Renal pelvis (tissue), 4 donors: Measurements from ENCODE around the gene RGS7. TPM values are rescaled to one million over a fixed set of nuclear protein-coding genes. Genes with fewer than 3 reads are reported as not detected.
A peak's percentile ranks its signal among the peaks of the same experiment; 100 is the strongest.
"Not testable (repeated sequence)": the region's sequence is repeated elsewhere in the genome, so short reads cannot be mapped to it uniquely, and the experiment has no call there.

ENCODE experiments used
- DNase-seq: peaks from one replicate; pipeline ENCODE4 v3.0.0-alpha.2; 2013
- polyA plus RNA-seq, 3 donors: library from polyadenylated mRNA; unstranded; fragments of 120-200 nt; gene quantifications; one replicate each; pipeline ENCODE4 v1.2.1, GENCODE V29; 2013; ENCODE audit not compliant: insufficient read length in 3 of 3

The RGS7 gene
- polyA plus RNA-seq, 3 donors = 4.4 to 4.9 (median 4.6) TPM

DNA sequence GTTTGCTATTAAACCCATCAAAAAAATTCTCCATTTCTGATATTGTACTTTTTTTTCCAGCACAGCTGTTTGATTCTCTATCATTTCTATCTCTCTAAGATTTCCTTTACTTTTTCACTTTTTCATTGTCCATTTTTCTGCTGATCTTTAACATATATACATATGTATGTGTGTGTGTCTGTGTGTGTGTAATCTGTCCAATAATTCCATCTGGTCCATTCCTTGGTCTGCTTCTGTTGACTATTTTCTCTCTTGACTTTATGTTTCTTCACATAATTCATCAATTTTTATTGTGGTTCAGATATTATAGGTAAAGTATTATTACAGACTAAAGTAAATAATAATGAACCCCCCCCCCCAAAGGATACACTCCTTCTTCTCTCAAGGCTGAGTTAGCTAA lies 84.2 kb downstream of the RGS7 start:
- DNase-seq = no peak

DNA sequence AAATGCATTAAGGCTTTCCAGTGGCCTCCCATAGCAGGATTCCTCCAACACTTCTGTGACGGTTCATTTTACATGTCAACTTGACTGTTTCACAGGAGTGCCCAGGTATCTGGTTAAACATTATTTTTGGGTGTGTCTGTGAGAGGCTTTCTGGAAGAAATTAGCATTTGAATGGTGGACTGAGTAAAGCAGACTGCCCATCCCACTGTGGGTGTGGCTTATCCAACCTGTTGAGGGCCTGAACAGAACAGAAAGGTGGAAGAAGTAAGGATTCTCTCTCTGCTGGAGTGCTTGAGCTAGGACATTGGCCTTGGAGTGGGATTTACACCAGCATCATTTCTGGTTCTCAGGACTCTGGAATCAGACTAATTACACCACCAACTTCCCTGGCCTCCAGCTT lies 85.6 kb downstream of the RGS7 start:
- DNase-seq = no peak

DNA sequence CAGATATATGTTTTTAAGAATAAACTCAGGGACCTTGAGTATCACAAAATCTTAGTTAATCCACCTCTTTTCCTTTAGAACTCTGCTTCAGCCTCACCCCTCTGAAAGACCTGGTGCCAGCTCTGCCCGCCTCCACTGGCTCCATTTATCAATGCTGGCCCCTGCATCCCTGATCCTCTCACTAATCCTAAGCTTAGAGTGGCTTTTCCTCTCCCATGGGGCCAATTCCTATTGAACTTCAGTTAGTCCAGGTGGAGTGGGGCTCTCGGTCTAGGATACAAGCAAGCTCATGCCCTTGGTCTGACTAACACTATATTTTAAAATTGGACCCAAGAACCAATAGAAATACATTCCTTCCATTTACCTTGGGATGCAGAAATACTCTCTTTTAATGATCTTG lies 87.0 kb downstream of the RGS7 start:
- DNase-seq = no peak

DNA sequence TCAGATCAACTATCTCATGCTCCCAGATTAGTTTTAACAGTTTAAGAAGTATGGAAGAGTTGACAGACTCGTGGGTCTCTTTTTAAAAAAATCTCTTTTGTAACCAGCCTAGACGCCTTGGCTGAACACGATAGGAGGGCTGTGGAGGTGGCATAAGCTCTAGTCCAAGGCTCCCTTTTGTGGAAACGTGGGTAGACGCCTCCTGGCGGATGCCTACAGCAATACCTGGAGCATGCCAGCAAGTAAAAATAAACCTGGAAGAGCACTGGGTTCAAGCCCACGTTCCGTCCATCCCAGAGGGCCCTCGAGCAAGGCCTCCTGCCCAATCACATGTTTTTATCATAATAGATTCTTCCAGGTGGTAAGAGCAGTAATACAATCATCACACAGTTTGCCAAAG lies 87.9 kb downstream of the RGS7 start:
- DNase-seq = no peak

DNA sequence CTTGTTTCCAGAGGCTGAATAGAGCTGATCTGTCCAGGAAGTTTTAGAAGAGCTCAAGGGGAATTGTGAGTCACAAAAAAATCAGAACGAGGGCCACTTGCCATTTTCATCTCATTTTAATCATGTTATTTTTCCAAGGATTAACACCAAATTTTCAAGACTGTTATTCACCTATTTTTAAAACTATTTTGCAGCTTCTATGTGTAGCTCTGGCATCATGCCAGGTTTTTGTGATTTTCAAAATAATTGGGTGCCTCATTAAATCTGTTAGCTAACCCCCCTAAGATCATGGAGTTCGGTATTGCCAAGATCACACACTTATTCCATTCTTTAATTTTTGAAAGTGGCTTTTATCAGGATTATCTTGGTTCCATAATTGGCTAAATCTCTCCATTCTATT lies 90.9 kb downstream of the RGS7 start:
- DNase-seq = no peak

DNA sequence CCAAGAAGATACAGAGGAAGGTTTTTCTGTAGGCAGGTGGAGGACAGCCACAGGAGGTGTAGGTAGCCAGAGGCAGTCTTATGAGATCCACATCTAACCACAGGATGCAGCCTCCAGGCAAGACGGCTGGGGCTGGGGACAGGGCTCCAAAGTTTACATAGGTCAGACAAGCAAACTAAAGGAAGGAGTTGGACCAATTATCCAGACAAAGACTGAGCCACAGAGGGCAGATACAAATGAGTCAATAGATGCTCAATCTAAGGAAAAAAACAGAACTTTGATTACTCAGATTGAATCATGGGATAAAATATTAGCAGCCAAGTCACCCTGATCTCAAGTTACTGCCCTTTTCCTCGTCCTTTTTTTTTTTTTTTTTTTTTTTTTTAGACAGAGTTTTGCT lies 91.6 kb downstream of the RGS7 start:
- DNase-seq = no peak

DNA sequence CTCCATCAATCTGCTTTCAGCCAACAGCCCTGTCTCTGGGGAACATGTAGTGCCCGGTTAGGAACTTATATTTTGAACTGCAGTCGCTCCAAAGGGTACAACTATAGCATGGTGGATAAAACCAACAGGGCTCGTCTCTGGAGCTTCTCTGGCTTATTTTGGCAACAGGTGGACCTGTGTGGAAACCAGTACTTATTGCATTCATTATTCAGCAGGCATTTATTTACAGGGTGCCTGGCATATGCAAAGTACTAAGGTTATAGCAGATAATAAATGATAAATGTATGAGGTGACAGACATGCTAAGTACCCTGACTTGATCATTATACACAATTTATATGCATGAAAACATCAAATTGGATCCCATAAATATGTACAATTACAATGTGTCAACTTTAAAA lies 93.7 kb downstream of the RGS7 start:
- DNase-seq = no peak

DNA sequence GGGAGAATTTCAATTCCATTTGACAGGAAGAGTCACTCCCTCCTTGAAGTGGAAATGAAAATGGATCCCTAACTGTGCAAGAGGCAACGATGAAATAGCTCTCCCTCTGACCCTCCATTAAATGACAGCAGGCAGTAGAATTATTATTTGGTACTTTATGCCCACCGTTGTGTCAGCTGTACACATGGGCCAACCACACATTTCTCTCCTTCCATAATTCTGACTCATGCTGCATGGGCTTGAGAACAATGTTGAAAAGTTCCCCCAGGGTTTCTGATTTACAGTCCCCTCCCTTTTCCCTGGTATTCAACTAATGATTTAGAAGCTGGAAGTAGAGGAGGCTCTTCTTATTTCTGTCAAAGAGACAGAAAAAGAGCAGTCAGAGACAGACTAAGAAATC lies 103.5 kb downstream of the RGS7 start:
- DNase-seq = no peak

DNA sequence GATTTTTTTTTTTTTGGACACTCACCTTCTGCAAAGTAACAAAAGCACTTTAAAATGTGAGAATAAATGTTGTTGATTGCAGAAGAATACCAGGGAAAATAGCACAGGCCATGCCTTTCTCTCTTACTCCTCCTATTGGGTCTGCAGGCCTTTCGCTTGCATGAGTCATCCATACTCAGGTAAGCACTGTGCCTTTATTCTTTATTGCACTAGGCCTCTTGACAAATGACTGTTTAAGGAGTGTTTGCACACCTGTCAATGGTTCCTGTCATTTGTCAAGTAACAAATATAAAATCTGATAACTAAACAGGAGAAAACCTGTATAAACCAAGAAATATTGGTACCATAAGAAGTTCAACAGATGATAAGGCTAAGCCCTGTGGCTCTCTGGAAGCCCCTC lies 106.5 kb downstream of the RGS7 start:
- no peak for DNase-seq

DNA sequence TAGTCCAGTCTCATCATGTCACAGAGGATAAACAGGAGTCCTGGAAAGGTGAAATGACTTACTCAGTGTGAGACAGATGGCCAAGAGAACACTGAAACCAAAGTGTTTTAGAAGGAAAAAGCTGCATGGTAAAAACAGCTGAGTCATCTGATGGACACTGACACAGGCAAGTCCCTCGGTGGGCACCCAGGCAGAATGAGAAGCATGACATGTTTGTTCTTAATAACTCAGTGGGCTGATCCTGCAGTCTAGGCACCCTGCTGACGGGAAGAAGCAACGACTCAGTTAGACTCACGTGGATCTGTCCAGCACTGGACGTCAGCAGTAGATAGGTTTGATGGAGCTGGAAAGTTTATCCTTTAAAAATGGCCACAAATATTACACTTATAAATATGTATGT lies 116.9 kb downstream of the RGS7 start:
- DNase-seq = no peak

DNA sequence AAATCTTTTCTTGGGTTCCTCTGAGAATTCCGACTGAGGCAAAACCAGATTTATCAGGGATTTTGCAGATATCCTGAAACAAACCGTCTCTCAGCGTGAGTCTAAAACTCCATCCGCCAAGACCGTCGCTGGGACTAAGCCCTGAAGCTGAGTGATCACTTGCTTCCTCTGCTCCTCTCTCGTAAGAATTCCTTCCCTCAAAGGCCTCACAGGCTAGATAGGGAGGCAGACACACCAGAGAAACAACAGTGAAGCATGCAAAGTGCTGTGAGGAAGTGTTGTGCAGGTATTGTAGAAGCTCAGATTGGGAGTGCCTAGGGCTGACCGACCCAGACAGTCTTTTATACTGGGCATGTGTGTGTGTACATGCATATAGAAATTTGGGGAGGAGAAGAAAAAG lies 119.1 kb downstream of the RGS7 start:
- no peak for DNase-seq

DNA sequence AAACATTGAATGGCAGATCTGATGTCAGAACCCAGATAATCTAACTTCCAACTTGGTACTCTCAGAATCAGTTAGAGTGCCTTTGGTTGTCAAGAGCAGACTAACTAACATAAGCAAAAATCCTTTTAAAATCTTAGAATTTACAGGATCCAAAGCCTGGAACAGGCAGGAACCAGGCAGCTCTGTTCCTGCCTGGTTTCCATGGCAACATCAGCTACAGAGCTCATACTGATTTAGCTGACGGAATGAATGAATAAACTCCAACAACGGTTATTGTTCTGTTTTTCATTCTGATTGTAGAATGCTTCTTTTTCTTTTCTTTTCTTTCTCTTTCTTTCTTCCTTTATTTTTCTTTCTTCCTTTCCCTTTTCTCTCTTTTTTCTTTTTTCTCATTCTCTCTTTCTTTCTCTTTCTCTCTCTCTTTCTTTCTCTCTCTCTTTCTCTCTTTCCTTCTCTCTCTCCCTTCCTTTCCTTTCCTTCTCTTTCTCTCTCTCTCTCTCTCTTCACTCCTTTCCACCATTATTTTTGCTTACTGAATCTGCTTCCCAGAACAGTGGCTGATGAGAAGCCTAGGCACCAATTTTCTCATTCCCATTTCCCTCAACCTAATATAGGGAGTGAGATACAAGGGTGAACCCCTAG lies 121.6 kb downstream of the RGS7 start:
- peak; percentile 39 for DNase-seq

DNA sequence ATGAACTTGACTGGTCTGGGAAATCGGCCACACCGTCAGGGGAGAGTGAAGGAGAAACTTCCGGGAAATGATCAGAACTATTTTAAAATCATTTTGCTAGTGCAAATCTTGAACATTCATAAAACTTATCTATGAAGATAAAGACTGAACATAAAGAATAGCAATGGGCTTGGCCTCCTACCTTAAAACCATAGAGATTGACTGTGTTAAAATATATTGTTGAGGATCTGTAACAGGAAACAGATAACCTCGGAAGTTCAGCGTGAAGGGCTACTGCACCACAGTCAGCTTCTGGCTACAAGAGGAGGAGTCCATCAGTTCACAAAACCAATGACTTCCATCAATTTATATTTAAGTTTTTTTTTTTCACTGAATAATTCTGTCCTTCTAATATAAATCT lies 127.3 kb downstream of the RGS7 start:
- DNase-seq = no peak

DNA sequence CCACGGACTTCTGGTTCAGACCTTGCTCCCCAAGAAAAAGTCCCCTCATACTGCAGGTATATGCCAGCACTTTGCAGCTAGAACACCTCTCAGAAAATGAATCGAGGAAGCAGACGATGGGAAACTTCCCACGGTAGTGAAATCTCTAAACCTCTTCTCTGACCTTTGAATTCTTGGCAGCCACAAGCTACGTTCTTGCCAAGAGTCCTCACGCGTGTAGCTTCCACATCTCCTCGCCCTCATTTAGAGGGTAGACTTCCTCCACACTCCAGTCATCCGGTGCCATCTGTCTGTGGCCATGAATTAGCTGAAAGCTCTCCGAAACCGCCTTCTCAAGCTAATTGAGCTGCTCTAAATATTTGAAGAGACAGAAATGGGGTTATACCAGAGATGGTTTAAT lies 127.8 kb downstream of the RGS7 start:
- no peak for DNase-seq

DNA sequence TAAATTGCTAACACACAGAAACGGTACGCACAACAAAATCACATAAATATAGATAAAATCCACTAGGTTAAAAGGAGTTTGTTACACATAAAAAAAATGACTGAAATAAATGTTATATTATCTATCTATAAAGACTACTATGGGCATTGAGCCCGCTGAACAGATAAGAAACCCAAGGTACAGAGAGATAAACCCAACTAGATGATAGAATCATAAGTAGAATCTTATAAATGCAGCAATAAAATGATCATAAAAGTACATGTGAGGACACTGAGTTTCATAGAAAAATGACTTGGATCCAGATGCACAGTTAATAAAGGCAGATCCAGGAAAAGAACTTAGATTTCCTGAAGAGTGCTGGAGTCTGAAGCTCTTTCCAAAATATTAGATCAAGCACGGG lies 128.7 kb downstream of the RGS7 start:
- DNase-seq = no peak

DNA sequence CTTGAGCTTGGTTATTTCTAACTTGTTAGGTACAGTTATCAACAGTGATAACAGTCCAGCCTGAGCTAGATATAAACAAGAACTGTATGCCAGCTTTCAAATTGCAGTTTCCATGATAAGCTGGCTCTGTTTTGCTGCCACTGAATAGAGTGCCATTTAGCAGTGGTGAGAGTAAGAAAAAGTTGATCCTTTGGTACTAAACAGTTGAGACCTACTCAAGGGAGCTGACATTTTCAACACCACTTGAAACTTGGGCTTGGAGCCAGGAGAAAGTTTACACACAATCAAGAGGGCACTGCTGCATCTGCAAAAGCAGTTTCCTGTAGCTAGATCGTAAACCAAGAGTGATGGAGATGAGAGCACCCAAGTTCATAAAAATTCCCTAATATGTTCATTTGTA lies 131.3 kb downstream of the RGS7 start:
- DNase-seq = no peak

DNA sequence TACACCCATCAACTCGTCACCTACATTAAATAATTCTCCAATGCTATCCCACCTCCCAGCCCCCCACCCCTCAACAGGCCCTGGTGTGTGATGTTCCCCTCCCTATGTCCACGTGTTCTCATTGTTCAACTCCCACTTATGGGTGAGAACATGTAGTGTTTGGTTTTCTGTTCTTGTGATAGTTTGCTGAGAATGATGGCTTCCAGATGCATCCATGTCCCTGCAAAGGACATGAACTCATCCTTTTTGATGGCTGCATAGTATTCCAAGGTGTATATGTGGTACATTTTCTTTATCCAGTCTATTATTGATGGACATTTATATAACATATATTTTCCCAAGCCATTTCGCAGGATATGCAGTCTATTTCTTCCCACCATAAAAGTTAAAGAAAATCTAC lies 132.8 kb downstream of the RGS7 start:
- DNase-seq = not testable (repeated sequence)

DNA sequence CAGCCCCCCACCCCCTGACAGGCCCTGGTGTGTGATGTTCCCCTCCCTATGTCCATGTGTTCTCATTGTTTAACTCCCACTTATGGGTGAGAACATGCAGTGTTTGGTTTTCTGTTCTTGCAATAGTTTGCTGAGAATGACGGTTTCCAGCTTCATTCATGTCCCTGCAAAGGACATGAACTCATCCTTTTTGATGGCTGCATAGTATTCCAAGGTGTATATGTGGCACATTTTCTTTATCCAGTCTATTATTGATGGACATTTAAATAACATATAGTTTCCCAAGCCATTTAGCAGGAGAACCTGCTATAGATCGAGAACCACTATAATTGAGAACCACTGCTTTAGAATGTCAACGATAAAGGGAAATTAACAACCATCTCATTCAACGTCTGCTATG lies 134.2 kb downstream of the RGS7 start:
- DNase-seq = not testable (repeated sequence)

DNA sequence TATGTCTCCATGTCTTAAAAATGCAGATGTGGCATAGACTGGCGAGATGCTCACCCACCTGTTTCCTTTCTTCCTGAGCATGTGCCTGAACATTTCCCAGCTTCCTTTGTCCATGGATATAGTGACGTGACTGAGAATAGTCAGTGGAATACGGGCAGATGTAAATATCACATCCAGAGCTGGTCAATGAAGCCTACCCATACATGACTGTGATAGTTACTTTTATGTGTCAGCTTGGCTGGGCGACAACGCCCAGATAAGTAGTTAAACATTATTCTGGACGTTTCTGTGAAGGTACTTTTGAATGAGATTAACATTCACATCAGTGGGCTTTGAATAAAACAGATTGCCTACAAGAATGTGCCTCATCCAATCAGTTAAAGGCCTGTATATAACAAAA lies 135.7 kb downstream of the RGS7 start:
- DNase-seq = no peak

DNA sequence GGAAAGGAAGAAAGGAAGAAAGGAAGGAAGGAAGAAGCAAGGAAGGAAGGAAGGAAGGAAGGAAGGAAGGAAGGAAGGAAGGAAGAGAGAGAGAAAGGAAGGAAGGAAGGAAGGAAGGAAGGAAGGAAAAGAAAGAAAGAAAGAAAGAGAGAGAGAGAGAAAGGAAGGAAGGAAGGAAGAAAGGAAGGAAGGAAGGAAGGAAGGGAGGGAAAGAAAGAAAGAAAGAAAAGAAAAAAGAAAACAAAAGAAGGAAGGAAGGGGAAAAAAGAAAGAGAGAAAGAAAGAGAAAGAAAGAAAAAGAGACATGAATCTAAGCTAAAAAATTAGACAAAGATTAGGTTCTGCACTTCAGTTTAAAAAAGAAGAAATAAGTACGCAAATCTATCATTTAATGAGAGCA lies 136.1 kb downstream of the RGS7 start:
- DNase-seq = not testable (repeated sequence)

DNA sequence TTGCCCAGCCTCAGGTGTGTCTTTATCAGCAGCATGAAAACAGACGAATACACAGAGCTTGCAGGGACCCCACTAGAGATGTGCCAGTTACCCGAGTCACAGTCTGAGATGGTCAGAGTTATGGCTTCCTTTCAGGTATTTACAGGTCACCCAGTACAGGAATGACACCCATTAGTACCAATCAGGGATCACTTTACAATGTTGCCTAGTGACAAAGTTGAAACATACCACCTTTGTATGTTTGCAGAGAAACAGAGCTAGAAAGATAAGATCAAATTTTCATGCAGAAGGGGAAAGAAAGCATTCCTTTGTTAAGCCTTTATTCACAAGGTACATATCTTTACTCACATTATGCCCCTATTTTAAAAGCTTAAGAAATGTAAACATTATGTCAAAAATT lies 137.6 kb downstream of the RGS7 start:
- no peak for DNase-seq

DNA sequence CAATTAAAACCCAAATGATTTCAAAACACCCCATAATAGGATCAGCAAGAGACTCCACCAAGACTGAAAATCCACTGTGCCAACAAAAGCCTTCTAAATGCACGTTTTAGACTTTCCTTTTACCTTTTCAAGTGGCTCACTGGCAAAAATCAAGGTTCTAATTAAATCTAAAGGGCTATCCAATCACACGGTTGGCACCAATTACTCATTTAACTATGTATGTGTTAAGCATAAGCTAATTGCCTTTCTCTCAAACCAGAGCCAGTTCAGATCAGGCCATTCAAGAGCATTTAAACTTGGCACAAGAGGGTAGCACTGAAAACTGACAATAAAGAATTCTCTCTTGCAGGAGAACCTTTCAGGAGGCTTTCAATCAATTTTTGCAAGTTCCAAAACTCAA lies 139.5 kb downstream of the RGS7 start:
- DNase-seq = no peak

DNA sequence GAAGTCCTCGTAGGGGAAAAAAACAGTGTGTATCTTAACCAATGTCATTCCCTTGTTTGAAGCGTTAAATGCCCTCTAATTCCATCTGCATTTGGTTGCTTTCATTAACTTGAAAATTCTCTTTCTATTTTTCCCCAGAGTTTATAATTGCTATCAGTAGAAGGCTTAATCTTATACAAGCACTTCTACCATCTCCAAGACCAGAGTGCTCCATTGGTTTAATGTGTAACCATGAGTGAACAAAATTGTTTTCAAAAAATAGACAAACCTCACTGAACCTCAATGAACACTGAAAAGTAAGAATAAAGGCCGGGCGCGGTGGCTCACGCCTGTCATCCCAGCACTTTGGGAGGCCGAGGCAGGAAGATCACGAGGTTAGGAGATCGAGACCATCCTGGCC lies 141.3 kb downstream of the RGS7 start:
- no peak for DNase-seq

DNA sequence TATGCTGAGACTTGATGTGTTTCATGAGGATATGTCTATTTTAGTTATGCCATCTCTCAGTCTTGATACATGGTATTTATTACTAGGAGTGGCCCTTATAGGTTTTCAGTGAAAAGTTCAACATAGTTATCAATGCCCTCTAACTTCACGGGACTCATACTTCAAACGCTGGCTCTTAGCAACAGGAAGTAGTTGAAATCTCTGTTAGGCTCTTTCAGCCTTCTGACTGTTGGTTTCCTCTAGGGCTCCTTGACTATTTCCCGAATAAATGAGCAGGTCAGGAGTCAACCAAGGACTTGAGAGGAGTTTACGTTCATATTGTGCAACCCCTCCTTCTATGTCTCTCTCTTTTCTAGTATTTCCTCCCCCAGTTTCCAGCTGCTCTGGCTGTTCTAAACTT lies 141.8 kb downstream of the RGS7 start:
- DNase-seq = no peak

DNA sequence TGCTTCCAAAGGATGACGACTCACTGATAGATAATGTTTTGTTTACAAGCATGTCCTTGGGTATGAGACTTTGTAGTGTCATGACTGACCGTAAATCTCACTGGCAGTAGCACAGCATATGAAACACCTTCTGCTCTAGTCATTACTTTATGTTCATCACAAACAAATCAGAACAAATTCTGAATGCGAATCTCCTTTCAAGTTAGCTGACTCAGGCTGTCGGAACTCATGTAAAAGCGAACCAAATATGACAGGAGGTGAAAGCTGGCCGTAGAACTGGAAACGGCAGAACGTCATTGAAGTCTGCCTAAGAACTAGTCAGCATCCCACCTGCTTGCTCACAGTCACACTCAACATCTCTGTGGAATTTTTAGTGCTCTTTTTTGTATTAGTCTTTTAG lies 143.9 kb downstream of the RGS7 start:
- DNase-seq = no peak
